ENCODE measurements around the gene SLC38A9.

DNA sequence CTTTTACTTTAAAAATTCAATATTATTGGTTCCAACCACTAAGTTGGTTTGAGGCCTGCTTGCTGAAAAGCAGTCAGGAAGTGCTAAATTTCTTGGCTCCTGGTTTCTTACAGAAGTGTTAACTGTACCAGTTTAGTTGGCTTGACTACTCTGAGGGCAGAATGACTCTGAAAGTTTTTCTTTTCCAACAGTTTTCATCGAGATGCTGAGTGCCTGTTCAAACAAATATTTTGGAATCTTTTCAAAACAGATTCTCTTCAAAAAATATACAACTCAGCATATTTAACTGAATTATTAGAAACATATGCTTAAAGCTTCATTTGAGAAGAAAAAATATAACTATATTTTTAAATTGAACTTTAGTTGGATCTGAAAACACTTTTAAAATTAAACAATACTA, 37.0 kb downstream of the SLC38A9 start:
- TF ChIP-seq POLR2A (IDR thresholded peaks at IDR 0.05; ENCODE audit: low read depth, low read length), result no peak
- TF ChIP-seq POLR2AphosphoS5 (IDR thresholded peaks at IDR 0.05; ENCODE audit: low read depth, low read length), result no peak
- no peak for TF ChIP-seq TAF1 (IDR thresholded peaks at IDR 0.05; ENCODE audit: low read depth, low read length)
